HG03025 (cell line): ENCODE results near the gene VTI1A.

Experiments used
- ATAC-seq: cut with Tn5 transposase; IDR thresholded peaks from one replicate; pipeline ENCODE4 v1.9.1; 2021; ENCODE audit warnings: mild to moderate bottlenecking, moderate library complexity; ENCODE audit not compliant: unreplicated experiment, low FRiP score

Gene VTI1A

GRCh38 chr10:112624546-112625048 lies 177.6 kb downstream of the VTI1A start:
- no peak for ATAC-seq

GRCh38 chr10:112628951-112629609 lies 182.1 kb downstream of the VTI1A start:
- ATAC-seq: no peak

GRCh38 chr10:112631501-112632400 lies 184.7 kb downstream of the VTI1A start:
- ATAC-seq: no peak

- no peak for ATAC-seq
Measured at GRCh38 chr10:112634096-112634830, 187.2 kb downstream of the VTI1A start.

- no peak for ATAC-seq
Measured at GRCh38 chr10:112637901-112638300, 190.9 kb downstream of the VTI1A start.

GRCh38 chr10:112639298-112639697 lies 192.3 kb downstream of the VTI1A start:
- ATAC-seq: no peak

GRCh38 chr10:112640638-112641037 lies 193.6 kb downstream of the VTI1A start:
- no peak for ATAC-seq

- no peak for ATAC-seq
Measured at GRCh38 chr10:112643600-112644264, 196.7 kb downstream of the VTI1A start.

- no peak for ATAC-seq
Measured at GRCh38 chr10:112644265-112644645, 197.2 kb downstream of the VTI1A start.

GRCh38 chr10:112649006-112649821 lies 202.2 kb downstream of the VTI1A start:
- ATAC-seq: no peak

- no peak for ATAC-seq
Measured at GRCh38 chr10:112649822-112650152, 202.8 kb downstream of the VTI1A start.

GRCh38 chr10:112650588-112651030 lies 203.6 kb downstream of the VTI1A start:
- no peak for ATAC-seq

- ATAC-seq: no peak
Measured at GRCh38 chr10:112653215-112653614, 206.2 kb downstream of the VTI1A start.

- ATAC-seq: no peak
Measured at GRCh38 chr10:112653851-112654250, 206.8 kb downstream of the VTI1A start.

- no peak for ATAC-seq
Measured at GRCh38 chr10:112654794-112655193, 207.8 kb downstream of the VTI1A start.

GRCh38 chr10:112655722-112656121 lies 208.7 kb downstream of the VTI1A start:
- ATAC-seq: no peak

GRCh38 chr10:112658465-112658864 lies 211.4 kb downstream of the VTI1A start:
- no peak for ATAC-seq

GRCh38 chr10:112658900-112659638 lies 212.1 kb downstream of the VTI1A start:
- ATAC-seq: no peak
